Keratinocyte (primary cell): Measurements from ENCODE around the gene TMEM126B. TPM values are rescaled to one million over a fixed set of nuclear protein-coding genes. Genes with fewer than 3 reads are reported as not detected.

Experiments
- DNase-seq: peaks from one replicate; pipeline ENCODE4 v3.0.0-alpha.2; 2011; ENCODE audit warnings: low read depth, missing footprints, low spot score
- FAIRE-seq: peaks from 2 replicates; lab custom pipeline; 2011; peaks lifted over from hg19 to GRCh38; lab: Jason Lieb, UNC
- H2AFZ ChIP-seq: 2 replicates; pipeline ENCODE4 v1.6.0; 2012; ENCODE audit warnings: low read length, control low read depth, inconsistent platforms; ENCODE audit not compliant: control insufficient read depth
- H3K27ac ChIP-seq: 2 replicates; pipeline ENCODE4 v1.5.1; 2011; ENCODE audit warnings: low read length; ENCODE audit not compliant: control insufficient read depth, insufficient read depth
- H3K27me3 ChIP-seq: 3 replicates; pipeline ENCODE4 v1.6.0; 2011; ENCODE audit warnings: low read length; ENCODE audit not compliant: control insufficient read depth, insufficient read depth; ENCODE audit errors: extremely low read depth
- H3K36me3 ChIP-seq, 2 experiments: 2 replicates in 1 of 2; 3 replicates in 1 of 2; pipeline ENCODE4 v1.5.1; 2011; ENCODE audit warnings: low read length in 2 of 2, mild to moderate bottlenecking in 1 of 2; ENCODE audit not compliant: control insufficient read depth in 2 of 2, insufficient read depth in 2 of 2; ENCODE audit errors: extremely low read depth in 1 of 2
- H3K4me1 ChIP-seq: 3 replicates; pipeline ENCODE4 v1.5.1; 2011; ENCODE audit warnings: low read length; ENCODE audit not compliant: control insufficient read depth, insufficient read depth; ENCODE audit errors: extremely low read depth
- H3K4me2 ChIP-seq: 3 replicates; pipeline ENCODE4 v1.6.0; 2011; ENCODE audit warnings: low read depth, low read length; ENCODE audit not compliant: control insufficient read depth, insufficient read depth; ENCODE audit errors: extremely low read depth
- H3K4me3 ChIP-seq, 3 experiments: fragments of 200-600 bp in 1 of 3; sonication (generic) in 1 of 3; 2 replicates in 2 of 3; 3 replicates in 1 of 3; pipeline ENCODE4 v1.5.1; 2011 to 2016; ENCODE audit warnings: low read length in 3 of 3, mild to moderate bottlenecking in 3 of 3, control low read depth in 2 of 3, inconsistent platforms in 1 of 3, low read depth in 1 of 3, mixed read lengths in 1 of 3, mixed run types in 1 of 3, moderate library complexity in 1 of 3; ENCODE audit not compliant: control insufficient read depth in 2 of 3, insufficient read depth in 2 of 3; ENCODE audit errors: extremely low read depth in 1 of 3
- H3K79me2 ChIP-seq: 2 replicates; pipeline ENCODE4 v1.6.0; 2012; ENCODE audit warnings: low read length; ENCODE audit not compliant: control insufficient read depth, insufficient read depth
- H3K9ac ChIP-seq: 3 replicates; pipeline ENCODE4 v1.6.0; 2011; ENCODE audit warnings: low read length; ENCODE audit not compliant: control insufficient read depth, insufficient read depth; ENCODE audit errors: extremely low read depth
- H3K9me1 ChIP-seq: 3 replicates; pipeline ENCODE4 v1.6.0; 2011; ENCODE audit warnings: low read length; ENCODE audit not compliant: control insufficient read depth, insufficient read depth; ENCODE audit errors: extremely low read depth
- H3K9me3 ChIP-seq: 2 replicates; pipeline ENCODE4 v1.5.1; 2012; ENCODE audit warnings: low read depth, low read length; ENCODE audit not compliant: control insufficient read depth
- H4K20me1 ChIP-seq: 3 replicates; pipeline ENCODE4 v1.6.0; 2011; ENCODE audit warnings: low read length; ENCODE audit not compliant: control insufficient read depth, insufficient read depth; ENCODE audit errors: extremely low read depth
- CTCF ChIP-seq, 3 experiments: IDR thresholded peaks in 1 of 3; conservative IDR thresholded peaks in 1 of 3; optimal IDR thresholded peaks in 1 of 3; 2 replicates in 2 of 3; 3 replicates in 1 of 3; pipeline versions ENCODE3 to v1.5.1; 2011; ENCODE audit warnings: low read length in 3 of 3, mild to moderate bottlenecking in 3 of 3, moderate library complexity in 2 of 3, control low read depth in 1 of 3, inconsistent platforms in 1 of 3; ENCODE audit not compliant: insufficient read depth in 2 of 3; ENCODE audit errors: extremely low read depth in 1 of 3
- EZH2 ChIP-seq: IDR thresholded peaks from one replicate; pipeline ENCODE4 v1.6.1; 2012; ENCODE audit warnings: inconsistent platforms, mild to moderate bottlenecking, low read length, moderate library complexity
- dilution Hi-C: fragments of 300-500 bp; cut with MboI; formaldehyde crosslinking; loops from one replicate; pipeline ENCODE4 v1.7.0; 2020; ENCODE audit warnings: low sequenced_read_pairs; ENCODE audit not compliant: extremely low pct_ligation_motif_present
- polyA plus RNA-seq, 5 experiments: library from polyadenylated mRNA; depleted of rRNA in 3 of 5; stranded (reverse) in 3 of 5; stranded (forward) in 1 of 5; unstranded in 1 of 5; fragments of >200 nt; gene quantifications; 1 replicate in 1 of 5; 2 replicates in 3 of 5; 3 replicates in 1 of 5; pipeline versions ENCODE4 v1.2.1 to v1.2.3, GENCODE V29; 2011 to 2012; ENCODE audit warnings: missing spikeins in 2 of 5, low read depth in 1 of 5, low replicate concordance in 1 of 5

TMEM126B gene
- polyA plus RNA-seq, 1 donor (not counting 4 experiments of a cell fraction or from before 2014, with no cell fraction given) = 105 TPM

DNA sequence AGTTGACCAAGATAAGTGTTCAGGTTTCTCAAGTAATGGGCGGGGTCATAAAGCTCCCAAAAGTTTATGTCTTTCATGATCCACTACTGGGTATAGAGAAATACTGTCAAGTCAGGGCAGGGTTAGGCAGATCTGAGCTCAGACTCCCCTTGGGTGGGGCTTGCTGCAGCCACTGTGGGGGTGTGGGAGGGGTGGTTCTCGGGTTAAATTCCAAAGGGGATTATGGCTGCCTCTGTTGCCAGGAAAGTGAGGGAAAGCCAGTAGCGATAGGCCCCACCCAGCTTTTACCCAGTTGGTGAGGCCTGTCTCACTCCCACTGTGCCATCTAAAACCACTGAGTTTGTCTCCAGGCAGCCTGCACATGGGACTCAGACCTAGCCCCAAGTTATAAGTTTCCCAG lies 39.0 kb upstream of the TMEM126B start:
- DNase-seq = no peak
- dilution Hi-C loops = no loop called here
- Histone ChIP-seq H3K9me3 (no peaks in the 10 kb centered on the region), H3K9ac (no peak overlapping the region), H4K20me1 (no peaks in the 10 kb centered on the region), H3K79me2 (no peaks in the 10 kb centered on the region), H3K27ac (no peak overlapping the region), H3K27me3 (no peaks in the 10 kb centered on the region), H3K4me3 (no peak overlapping the region), H3K9me1 (no peaks in the 10 kb centered on the region), H3K4me2 (no peak overlapping the region), H3K4me1 (no peaks in the 10 kb centered on the region), H3K36me3 (no peaks in the 10 kb centered on the region), H2AFZ (no peak overlapping the region)
- FAIRE-seq = no peak
- TF ChIP-seq EZH2 (no peak), CTCF (optimal IDR thresholded peaks at IDR 0.05 in 1 of 3, IDR thresholded peaks at IDR 0.05 in 1 of 3, conservative IDR thresholded peaks at IDR 0.05 in 1 of 3; ENCODE audit: extremely low read depth in 1 of 3, insufficient read depth in 2 of 3, low read length in 3 of 3) (no peak)

- Histone ChIP-seq H3K4me2 (no peak overlapping the region), H2AFZ (no peak overlapping the region), H3K27ac (no peak overlapping the region), H3K9ac (no peak overlapping the region), H4K20me1 (no peaks in the 10 kb centered on the region), H3K79me2 (no peaks in the 10 kb centered on the region), H3K27me3 (no peaks in the 10 kb centered on the region), H3K36me3 (no peaks in the 10 kb centered on the region), H3K9me1 (no peaks in the 10 kb centered on the region), H3K9me3 (no peaks in the 10 kb centered on the region), H3K4me1 (no peaks in the 10 kb centered on the region), H3K4me3 (no peak overlapping the region)
- DNase-seq = no peak
- FAIRE-seq = no peak
- dilution Hi-C loops = no loop called here
- TF ChIP-seq EZH2 = no peak
- TF ChIP-seq CTCF (optimal IDR thresholded peaks at IDR 0.05 in 1 of 3, IDR thresholded peaks at IDR 0.05 in 1 of 3, conservative IDR thresholded peaks at IDR 0.05 in 1 of 3; ENCODE audit: extremely low read depth in 1 of 3, insufficient read depth in 2 of 3, low read length in 3 of 3) = peak in 1 of 3 experiments; percentile 25
These were observed 37.4 kb upstream of the TMEM126B start for GRCh38 chr11:85590848-85591483.
